Left ventricle myocardium inferior (tissue), 1 donor: Measurements from ENCODE around the gene SLC6A12. TPM values are rescaled to one million over a fixed set of nuclear protein-coding genes. Genes with fewer than 3 reads are reported as not detected.

Experiments
- DNase-seq: peaks from one replicate; pipeline ENCODE4 v3.0.0-alpha.2; 2020
- H3K27ac ChIP-seq: fragments of 200-600 bp; replicated peaks from 2 replicates; pipeline ENCODE4 v1.8.0; 2021
- H3K27me3 ChIP-seq: fragments of 200-600 bp; 2 replicates; pipeline ENCODE4 v1.8.0; 2021; ENCODE audit warnings: low read depth
- H3K36me3 ChIP-seq: fragments of 200-600 bp; 2 replicates; pipeline ENCODE4 v1.8.0; 2021
- H3K4me1 ChIP-seq: fragments of 200-600 bp; 2 replicates; pipeline ENCODE4 v1.8.0; 2021
- H3K4me3 ChIP-seq: fragments of 200-600 bp; 2 replicates; pipeline ENCODE4 v1.8.0; 2021; ENCODE audit warnings: mild to moderate bottlenecking, moderate library complexity
- H3K9me3 ChIP-seq: fragments of 200-600 bp; replicated peaks from 2 replicates; pipeline ENCODE4 v1.8.0; 2021
- CTCF ChIP-seq: fragments of 200-600 bp; IDR thresholded peaks from 2 replicates; pipeline ENCODE4 v1.8.0; 2021; ENCODE audit warnings: antibody characterized with exemption, mild to moderate bottlenecking, borderline replicate concordance
- intact Hi-C: fragments of 100-400 bp; cut with micrococcal nuclease; formaldehyde crosslinking; loops from one replicate; pipeline ENCODE4 v1.11.0; 2022
- long read RNA-seq: library from polyadenylated mRNA; unstranded; transcript quantifications from one replicate; pipeline ENCODE4 v2.0.0, GENCODE V29; 2021
- total RNA-seq: library from RNA; stranded (reverse); fragmentation: NEBNext Ultra II Directional; extraction: Animal tissue kit (Norgen Biotek cat#: 25700); gene quantifications from one replicate; pipeline ENCODE4 v1.2.1, GENCODE V29; 2021
- donor health status: DM: no; HTN: yes; CAD: no; lungs with severe emphysema.

The SLC6A12 gene
- total RNA-seq = 1.2 TPM
- long read RNA-seq = 0 reads

GRCh38 chr12:214003-214741 lies at the start of gene SLC6A12:
SLC6A12 (minus strand) TSS chr12:214157; CDS start chr12:209986, 4,171 bp downstream.
- DNase-seq = no peak
- no peak for TF ChIP-seq CTCF
- Histone ChIP-seq H3K9me3 (no peaks in the 10 kb centered on the region), H3K27ac (no peak within 1 kb of the TSS), H3K4me1 (no peaks in the 10 kb centered on the region), H3K4me3 (no peak within 1 kb of the TSS), H3K36me3 (no peaks in the 10 kb centered on the region), H3K27me3 (peaks cover 37% of the 10 kb centered on the region)
- intact Hi-C loops = no loop called here

- intact Hi-C loops = no loop called here
- no peak for DNase-seq
- peaks cover 21% of the 10 kb centered on the region for H3K4me1 ChIP-seq
- peaks cover 10% of the 10 kb centered on the region for H3K27me3 ChIP-seq
- no peak for TF ChIP-seq CTCF
- no peaks in the 10 kb centered on the region for H3K9me3 ChIP-seq
- no peak overlapping the region for H3K27ac ChIP-seq
- no peaks in the 10 kb centered on the region for H3K36me3 ChIP-seq
- H3K4me3 ChIP-seq = no peak overlapping the region
These were observed 49.6 kb upstream of the SLC6A12 start for GRCh38 chr12:263574-263973.

DNA sequence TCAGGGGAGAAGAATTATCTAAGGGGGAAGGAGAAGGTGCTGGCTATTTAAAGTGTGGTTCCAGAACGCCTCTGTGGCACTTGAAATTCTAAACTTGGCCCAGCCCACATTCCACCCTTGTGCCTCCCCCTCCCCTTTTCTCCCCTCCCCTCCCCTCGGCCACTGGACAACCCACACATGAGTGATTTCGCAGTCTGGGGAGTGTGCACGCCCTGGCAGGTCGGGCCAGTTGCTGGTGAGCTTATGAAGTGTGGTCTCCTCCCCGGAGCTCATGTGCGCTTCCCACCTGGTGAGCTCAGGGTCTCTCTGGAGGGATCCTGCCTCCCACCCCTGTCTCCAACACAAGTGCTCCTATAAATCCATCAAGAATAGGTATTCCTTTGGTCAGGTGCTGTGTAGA lies 48.9 kb upstream of the SLC6A12 start, which contains the start of gene SLC6A13:
Gene SLC6A13, minus strand, starts transcription at position 20 of the 400 bp plus-strand sequence. CDS start 2,784 bp downstream, outside the sequence.
- no peaks in the 10 kb centered on the region for H3K9me3 ChIP-seq
- peaks cover 11% of the 10 kb centered on the region for H3K27me3 ChIP-seq
- H3K4me1 ChIP-seq = peaks cover 14% of the 10 kb centered on the region
- no peak within 1 kb of the TSS for H3K27ac ChIP-seq
- no peak for DNase-seq
- H3K4me3 ChIP-seq = no peak within 1 kb of the TSS
- no peaks in the 10 kb centered on the region for H3K36me3 ChIP-seq
- intact Hi-C loops = no loop called here
- TF ChIP-seq CTCF = no peak

- TF ChIP-seq CTCF = no peak
- H3K9me3 ChIP-seq = no peaks in the 10 kb centered on the region
- peaks cover 7% of the 10 kb centered on the region for H3K4me1 ChIP-seq
- peaks cover 18% of the 10 kb centered on the region for H3K27me3 ChIP-seq
- no peak overlapping the region for H3K4me3 ChIP-seq
- H3K27ac ChIP-seq = no peak overlapping the region
- H3K36me3 ChIP-seq = no peaks in the 10 kb centered on the region
- intact Hi-C loops = no loop called here
- DNase-seq = no peak
These were observed 48.2 kb upstream of the SLC6A12 start for GRCh38 chr12:262113-262512.

DNA sequence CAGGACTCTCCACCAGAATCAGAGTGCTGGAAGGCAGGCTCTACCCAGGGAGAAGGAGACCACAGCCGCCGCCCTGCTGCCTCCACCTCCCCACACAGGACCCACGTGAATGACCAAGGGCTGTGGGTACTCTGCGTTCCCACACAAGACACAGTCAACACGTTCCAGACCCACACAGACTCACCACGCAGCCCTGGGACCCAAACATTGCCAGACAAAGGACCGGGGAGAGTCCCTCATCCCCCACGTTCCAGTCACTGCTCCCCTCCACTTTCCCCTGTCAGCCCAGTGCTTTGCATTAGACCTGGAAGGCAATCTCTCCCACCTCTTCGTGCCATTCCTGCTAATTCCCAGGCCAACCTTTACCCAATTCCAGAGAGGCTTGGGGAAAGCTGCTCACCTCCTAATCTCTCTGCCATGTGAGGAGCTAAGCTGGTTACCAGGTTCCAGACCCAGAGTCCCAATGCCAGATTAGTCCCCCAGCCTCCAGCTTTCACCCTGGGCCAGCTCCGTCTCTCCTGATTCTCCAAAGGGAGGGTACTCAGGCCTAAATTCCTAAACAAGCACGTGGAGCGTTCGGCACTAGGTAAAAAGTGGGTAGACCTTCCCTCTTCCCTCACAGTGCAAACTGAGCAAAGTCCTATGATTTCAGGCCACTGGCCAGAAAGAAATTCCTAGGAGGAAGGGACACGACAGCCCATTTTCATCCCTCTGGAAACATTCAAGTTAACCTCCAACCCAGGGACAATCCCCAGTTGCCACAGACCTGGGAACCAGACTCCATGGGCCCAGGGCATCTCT lies 43.8 kb upstream of the SLC6A12 start:
- Histone ChIP-seq H3K9me3 (no peaks in the 10 kb centered on the region), H3K27ac (no peak overlapping the region), H3K4me3 (no peak overlapping the region), H3K4me1 (peaks cover 4% of the 10 kb centered on the region), H3K27me3 (peaks cover 22% of the 10 kb centered on the region), H3K36me3 (no peaks in the 10 kb centered on the region)
- DNase-seq = no peak
- TF ChIP-seq CTCF = no peak
- intact Hi-C loops = no loop called here
